Esophagus muscularis mucosa (tissue), 4 donors: ENCODE results near the gene PLEKHM3. TPM values are rescaled to one million over a fixed set of nuclear protein-coding genes. Genes with fewer than 3 reads are reported as not detected.

Source experiments
- DNase-seq: peaks from one replicate; pipeline ENCODE4 v3.0.0-alpha.2; 2017; ENCODE audit errors: extremely low spot score
- H3K27ac ChIP-seq, 4 donors: fragments of 200-600 bp; sonication (generic); replicated peaks in 1 of 4; 1 replicate in 3 of 4; 2 replicates in 1 of 4; pipeline ENCODE4 v1.5.1; 2016 to 2019; ENCODE audit warnings: mild to moderate bottlenecking in 1 of 4
- H3K27me3 ChIP-seq, 4 donors: fragments of 200-600 bp; sonication (generic); one replicate each; pipeline versions ENCODE4 v1.5.1 to v1.6.0; 2016 to 2019
- H3K36me3 ChIP-seq, 4 donors: fragments of 200-600 bp; sonication (generic); one replicate each; pipeline ENCODE4 v1.5.1; 2016 to 2019
- H3K4me1 ChIP-seq, 4 donors: fragments of 200-600 bp; sonication (generic); one replicate each; pipeline ENCODE4 v1.5.1; 2016 to 2019
- H3K4me3 ChIP-seq, 4 donors: fragments of 200-600 bp; sonication (generic); 1 replicate in 2 of 4; 2 replicates in 2 of 4; pipeline ENCODE4 v1.5.1; 2016 to 2019; ENCODE audit warnings: mild to moderate bottlenecking in 4 of 4, moderate library complexity in 1 of 4
- H3K9me3 ChIP-seq, 4 donors: fragments of 200-600 bp; sonication (generic); 1 replicate in 3 of 4; 2 replicates in 1 of 4; pipeline ENCODE4 v1.5.1; 2016 to 2019
- EP300 ChIP-seq: sonication (generic); formaldehyde crosslinking; IDR thresholded peaks from one replicate; pipeline ENCODE4 v1.6.1; 2017; ENCODE audit warnings: antibody characterized with exemption
- POLR2A ChIP-seq: fragments of 450-650 bp; IDR thresholded peaks from one replicate; pipeline ENCODE4 v1.6.1; 2017; ENCODE audit warnings: antibody characterized with exemption, moderate library complexity, mild to moderate bottlenecking, low read depth
- POLR2AphosphoS5 ChIP-seq, 2 donors: sonication (generic); formaldehyde crosslinking; IDR thresholded peaks; one replicate each; pipeline ENCODE4 v1.6.1; 2017; ENCODE audit warnings: antibody characterized with exemption in 2 of 2
- WGBS: methylation state at CpG from one replicate; pipeline ENCODE4 v1.1.5; 2018; 5-methylcytosine and 5-hydroxymethylcytosine counted together
- intact Hi-C: fragments of 100-400 bp; cut with DNase I; formaldehyde crosslinking; loops from one replicate; pipeline ENCODE4 v1.15.1; 2023
- total RNA-seq, 4 donors: library from RNA; depleted of rRNA; stranded (reverse); fragments of >200 nt; gene quantifications; one replicate each; pipeline versions ENCODE4 v1.1.0 to v1.2.1, GENCODE V29; 2016
- TF ChIP-seq, protein P1 (sequence below), 3 experiments: fragments of 200-600 bp in 2 of 3; fragments of 450-650 bp in 1 of 3; sonication (generic) in 2 of 3; IDR thresholded peaks; one replicate each; pipeline ENCODE4 v1.5.1; 2017 to 2019; ENCODE audit warnings: antibody characterized with exemption in 3 of 3, mild to moderate bottlenecking in 2 of 3, moderate library complexity in 1 of 3

Gene PLEKHM3
- total RNA-seq, 4 donors from 2014 or later = 24.8 to 34.5 (median 31.1) TPM

DNA sequence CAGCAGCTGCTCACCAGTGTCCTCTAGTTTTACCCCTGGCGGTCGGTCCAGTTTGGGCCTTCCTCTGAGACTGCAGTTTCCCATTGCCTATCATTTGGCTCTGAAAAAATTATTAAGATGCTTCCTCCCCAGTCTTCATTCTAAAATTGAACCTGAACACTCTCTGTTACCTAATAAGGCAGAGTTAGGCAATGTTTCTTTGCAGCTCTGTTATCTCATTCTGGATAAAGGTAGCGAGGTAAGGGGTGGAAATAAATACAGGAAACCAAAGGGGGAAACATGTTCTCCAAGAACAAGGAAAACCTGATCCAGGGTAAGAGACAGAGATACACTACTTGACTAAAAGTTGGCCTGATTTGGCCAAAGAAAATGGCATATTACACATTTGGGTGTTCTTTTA, 164.6 kb downstream of the PLEKHM3 start:
- no peak for DNase-seq
- 92% methylated on average over 3 of the region's 3 CpGs for WGBS
- no peaks in the 10 kb centered on the region for H3K27me3 ChIP-seq
- no peak overlapping the region for H3K27ac ChIP-seq
- no peaks in the 10 kb centered on the region for H3K4me1 ChIP-seq
- peaks cover 0 to 16% (median 3%) of the 10 kb centered on the region in 4 donors for H3K36me3 ChIP-seq
- intact Hi-C loops = no loop called here
- H3K9me3 ChIP-seq = no peaks in the 10 kb centered on the region
- TF ChIP-seq POLR2AphosphoS5 (IDR thresholded peaks at IDR 0.05) (no peak), POLR2A (no peak), EP300 (no peak)
- TF ChIP-seq, protein P1, sequence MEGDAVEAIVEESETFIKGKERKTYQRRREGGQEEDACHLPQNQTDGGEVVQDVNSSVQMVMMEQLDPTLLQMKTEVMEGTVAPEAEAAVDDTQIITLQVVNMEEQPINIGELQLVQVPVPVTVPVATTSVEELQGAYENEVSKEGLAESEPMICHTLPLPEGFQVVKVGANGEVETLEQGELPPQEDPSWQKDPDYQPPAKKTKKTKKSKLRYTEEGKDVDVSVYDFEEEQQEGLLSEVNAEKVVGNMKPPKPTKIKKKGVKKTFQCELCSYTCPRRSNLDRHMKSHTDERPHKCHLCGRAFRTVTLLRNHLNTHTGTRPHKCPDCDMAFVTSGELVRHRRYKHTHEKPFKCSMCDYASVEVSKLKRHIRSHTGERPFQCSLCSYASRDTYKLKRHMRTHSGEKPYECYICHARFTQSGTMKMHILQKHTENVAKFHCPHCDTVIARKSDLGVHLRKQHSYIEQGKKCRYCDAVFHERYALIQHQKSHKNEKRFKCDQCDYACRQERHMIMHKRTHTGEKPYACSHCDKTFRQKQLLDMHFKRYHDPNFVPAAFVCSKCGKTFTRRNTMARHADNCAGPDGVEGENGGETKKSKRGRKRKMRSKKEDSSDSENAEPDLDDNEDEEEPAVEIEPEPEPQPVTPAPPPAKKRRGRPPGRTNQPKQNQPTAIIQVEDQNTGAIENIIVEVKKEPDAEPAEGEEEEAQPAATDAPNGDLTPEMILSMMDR (IDR thresholded peaks at IDR 0.05) = no peak
- no peak overlapping the region for H3K4me3 ChIP-seq

GRCh38 chr2:207855591-207855990, 169.7 kb downstream of the PLEKHM3 start:
- Histone ChIP-seq H3K4me1 (peaks cover 2 to 15% (median 2%) of the 10 kb centered on the region in 4 donors), H3K27me3 (no peaks in the 10 kb centered on the region), H3K27ac (no peak overlapping the region), H3K4me3 (no peak overlapping the region), H3K9me3 (no peaks in the 10 kb centered on the region), H3K36me3 (peaks cover 0 to 12% (median 2%) of the 10 kb centered on the region in 4 donors)
- TF ChIP-seq EP300 (no peak), POLR2AphosphoS5 (IDR thresholded peaks at IDR 0.05) (no peak), POLR2A (no peak)
- TF ChIP-seq, protein P1 (IDR thresholded peaks at IDR 0.05) = no peak
- DNase-seq = no peak
- intact Hi-C loops = no loop called here
- 95% methylated on average over 3 of the region's 3 CpGs for WGBS

DNA sequence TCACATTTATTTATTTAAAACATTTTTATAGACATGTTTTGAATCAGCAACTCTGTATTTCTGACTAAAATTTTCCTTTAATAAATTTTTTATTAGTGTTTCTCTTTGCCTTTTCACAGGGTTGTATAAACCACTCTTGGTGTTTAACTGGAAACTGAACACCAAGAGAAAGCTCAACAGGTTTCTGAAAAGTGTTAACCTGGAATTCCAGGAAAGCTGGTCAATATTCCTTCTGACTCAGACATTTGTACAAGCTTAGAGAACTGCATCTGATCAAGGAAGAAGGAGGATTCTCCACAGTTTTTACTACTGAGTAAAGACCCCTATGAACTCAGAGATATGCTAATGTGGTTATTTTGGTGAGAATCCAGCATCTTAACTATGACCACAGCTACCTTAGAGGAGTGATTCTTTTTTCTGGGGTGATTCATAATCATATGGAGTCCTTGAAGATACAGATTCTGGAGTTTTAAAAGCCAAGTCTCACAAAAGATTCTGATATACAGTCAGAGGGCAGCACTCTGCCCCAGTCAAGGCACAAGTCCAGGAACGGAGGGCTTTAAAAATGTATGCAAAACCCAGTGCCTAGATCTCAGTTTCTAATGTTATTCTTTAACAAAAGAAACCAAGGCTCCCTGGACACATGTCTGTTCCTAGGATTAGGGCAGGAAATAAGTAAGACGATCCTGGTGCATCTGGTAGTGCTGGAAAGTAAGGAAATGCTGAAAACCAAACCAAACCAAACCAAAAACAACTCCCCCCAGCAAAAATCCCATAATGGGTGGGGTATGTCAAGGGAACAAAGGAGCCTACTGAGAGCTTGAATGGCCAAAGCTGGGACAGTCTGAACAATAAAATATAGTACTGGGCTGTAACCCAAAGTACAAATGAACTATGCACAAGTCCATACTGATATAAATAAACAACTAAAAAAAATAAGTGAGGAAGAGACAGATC, 170.6 kb downstream of the PLEKHM3 start:
- Histone ChIP-seq H3K4me1 (peaks cover 2 to 22% (median 10%) of the 10 kb centered on the region in 4 donors), H3K27ac (no peak overlapping the region), H3K36me3 (peaks cover 0 to 6% (median 0%) of the 10 kb centered on the region in 4 donors), H3K9me3 (no peaks in the 10 kb centered on the region), H3K4me3 (no peak overlapping the region), H3K27me3 (no peaks in the 10 kb centered on the region)
- TF ChIP-seq EP300 (no peak), POLR2A (no peak), POLR2AphosphoS5 (IDR thresholded peaks at IDR 0.05) (no peak)
- TF ChIP-seq, protein P1 (IDR thresholded peaks at IDR 0.05) = no peak
- WGBS = 81% methylated on average over 2 of the region's 2 CpGs
- no peak for DNase-seq
- intact Hi-C loops = no loop called here

DNA sequence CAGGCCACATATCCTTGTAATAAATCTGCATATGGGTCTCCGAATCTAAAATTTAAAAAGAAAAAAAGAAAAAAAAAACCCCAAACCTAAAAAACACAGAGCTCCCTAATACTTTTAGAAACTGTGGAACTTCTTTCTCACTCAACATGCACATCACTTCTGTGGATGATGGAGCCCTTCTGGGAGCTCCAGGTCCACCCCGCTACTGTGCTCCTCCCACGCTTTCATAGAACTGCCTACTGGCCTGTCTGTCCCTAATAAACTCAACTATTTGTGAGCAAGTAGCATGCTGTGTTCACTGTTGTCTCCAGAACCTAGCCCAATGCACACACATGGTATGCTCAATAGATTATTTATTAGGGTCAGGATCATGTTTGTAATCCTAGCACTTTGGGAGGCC, 172.5 kb downstream of the PLEKHM3 start:
- DNase-seq = no peak

More for the DNA sequence above, 172.5 kb downstream of the PLEKHM3 start:
- no peak for TF ChIP-seq EP300
- TF ChIP-seq POLR2AphosphoS5 (IDR thresholded peaks at IDR 0.05) = no peak
- TF ChIP-seq, protein P1 (IDR thresholded peaks at IDR 0.05) = no peak
- no peak for TF ChIP-seq POLR2A
- 97% methylated on average over 3 of the region's 3 CpGs for WGBS
- no peaks in the 10 kb centered on the region for H3K9me3 ChIP-seq
- no peak overlapping the region for H3K4me3 ChIP-seq
- intact Hi-C loops = no loop called here
- no peak overlapping the region for H3K27ac ChIP-seq
- H3K36me3 ChIP-seq = no peaks in the 10 kb centered on the region
- H3K27me3 ChIP-seq = no peaks in the 10 kb centered on the region
- peaks cover 9 to 42% (median 27%) of the 10 kb centered on the region in 4 donors for H3K4me1 ChIP-seq
